NAMALWA (cell line): Measurements from ENCODE around the gene PLXNA4.
"Not testable (repeated sequence)": the region's sequence is repeated elsewhere in the genome, so short reads cannot be mapped to it uniquely, and the experiment has no call there.

Experiments used
- DNase-seq: peaks from one replicate; pipeline ENCODE4 v3.0.0-alpha.2; 2015; ENCODE audit warnings: low spot score

Gene PLXNA4

GRCh38 chr7:132575982-132576720 is at the start of gene PLXNA4:
TSS of gene PLXNA4 (minus strand) at chr7:132576470. CDS start at chr7:132508693, 67,777 bp downstream.
- DNase-seq = no peak

- no peak for DNase-seq
These were observed 49.4 kb upstream of the PLXNA4 start for GRCh38 chr7:132625651-132626050.

DNA sequence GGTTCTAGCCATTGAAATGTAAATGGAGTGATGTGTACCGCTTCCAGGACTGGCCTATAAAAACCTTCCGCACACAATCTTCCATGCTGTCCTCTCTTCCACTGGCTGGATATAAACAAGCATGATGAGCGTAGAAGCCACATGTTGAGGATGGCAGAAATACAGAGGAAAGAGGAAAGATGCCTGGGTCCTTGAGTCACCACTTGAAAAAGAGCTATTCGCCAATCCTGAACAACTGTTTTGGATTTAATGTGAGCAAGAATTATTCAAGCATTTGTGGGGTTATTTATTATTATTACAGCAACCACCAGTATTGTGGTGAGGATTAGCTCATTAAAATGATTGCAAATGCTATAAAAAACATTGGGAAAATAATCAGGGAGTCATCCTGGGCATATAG is 45.8 kb upstream of the PLXNA4 start:
- DNase-seq = no peak

- no peak for DNase-seq
These were observed 43.7 kb upstream of the PLXNA4 start for GRCh38 chr7:132619967-132620366.

- no peak for DNase-seq
These were observed 42.7 kb upstream of the PLXNA4 start for GRCh38 chr7:132618956-132619305.

GRCh38 chr7:132618271-132618955 is 42.1 kb upstream of the PLXNA4 start:
- no peak for DNase-seq

DNA sequence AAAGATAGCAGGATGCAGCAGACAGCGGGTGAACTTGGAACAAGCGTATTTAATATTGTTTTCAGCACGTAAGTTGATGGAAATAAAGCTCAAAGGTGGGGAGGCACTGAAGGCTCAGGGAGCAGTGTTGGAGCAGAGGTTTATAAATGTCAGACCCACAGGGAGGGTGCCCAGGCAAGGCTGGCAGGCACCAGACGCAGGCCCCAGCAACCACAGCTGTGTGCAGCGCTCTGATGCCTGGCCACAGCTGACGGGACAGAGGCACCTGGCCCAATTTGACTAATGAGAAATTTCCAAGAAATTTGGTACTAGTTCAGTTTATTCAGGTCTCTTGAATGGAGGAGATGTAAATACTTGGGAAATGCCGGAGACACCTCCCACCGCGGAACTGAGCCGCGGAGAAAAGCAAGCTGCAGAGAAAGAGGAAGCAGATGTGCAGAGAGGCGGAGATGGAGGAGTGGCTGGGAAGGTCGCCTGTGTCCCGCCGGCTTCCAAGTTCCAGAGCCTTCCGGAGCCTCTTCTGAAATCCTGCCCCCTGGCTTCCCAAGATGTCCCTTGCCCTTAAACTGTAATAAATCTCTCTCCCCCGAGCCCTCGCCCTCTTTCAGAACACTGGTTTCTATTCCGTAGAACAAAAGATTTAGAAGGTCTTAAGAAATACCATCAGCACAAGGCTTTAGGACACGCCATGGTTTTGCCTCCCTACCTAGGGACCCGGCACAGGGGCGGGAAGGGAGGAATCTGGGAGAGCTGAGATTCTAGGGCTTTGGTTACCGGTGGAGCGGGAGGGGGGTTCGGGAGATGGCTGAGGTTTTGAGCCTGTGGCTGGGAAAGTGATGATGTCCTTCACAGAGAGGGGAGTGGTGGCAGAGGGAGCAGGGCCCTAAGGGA is 38.4 kb upstream of the PLXNA4 start:
- no peak for DNase-seq

- DNase-seq = no peak
These were observed 37.5 kb upstream of the PLXNA4 start for GRCh38 chr7:132613737-132614136.

GRCh38 chr7:132610995-132611394 is 34.7 kb upstream of the PLXNA4 start:
- DNase-seq = no peak

GRCh38 chr7:132609906-132610520 is 33.7 kb upstream of the PLXNA4 start:
- DNase-seq = no peak

DNA sequence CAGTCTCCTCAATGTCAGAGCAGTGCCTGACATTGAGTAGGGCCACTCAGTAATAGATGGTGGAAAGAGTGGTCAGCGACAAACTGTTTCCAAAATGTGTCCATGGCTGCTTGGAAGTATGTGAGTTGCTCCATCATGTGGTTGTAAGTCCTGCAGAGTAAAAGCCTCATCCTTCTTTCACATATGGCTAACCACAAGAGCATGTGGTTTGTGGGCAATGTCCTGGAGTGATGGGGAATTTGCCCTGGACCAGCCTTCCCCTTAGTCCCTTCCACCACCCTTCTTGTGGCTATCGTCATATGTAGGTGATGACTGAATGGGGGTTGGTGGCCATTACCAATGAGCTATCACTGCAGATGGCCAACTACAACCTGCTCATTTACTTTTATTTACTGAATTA is 33.0 kb upstream of the PLXNA4 start:
- no peak for DNase-seq

DNA sequence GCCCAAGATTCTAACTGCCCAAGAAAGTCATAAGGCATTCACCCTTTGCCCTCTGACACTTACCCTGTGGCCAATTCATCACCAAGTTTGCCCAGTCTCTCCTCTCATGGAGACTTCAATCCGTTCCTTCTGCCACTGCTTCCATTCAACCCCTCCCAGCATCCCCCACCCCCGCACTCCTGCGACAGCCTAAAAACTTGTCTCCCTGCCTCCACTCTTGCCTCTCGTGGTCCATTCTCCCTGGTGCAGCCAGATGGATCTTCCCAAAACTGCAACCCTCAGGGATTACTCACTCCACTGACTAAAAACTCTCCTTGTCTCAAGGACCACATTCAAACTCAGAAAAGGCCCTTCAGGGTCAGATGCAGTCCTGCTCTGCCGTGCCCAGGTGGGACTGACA is 32.3 kb upstream of the PLXNA4 start:
- DNase-seq = no peak

GRCh38 chr7:132607656-132608055 is 31.4 kb upstream of the PLXNA4 start:
- no peak for DNase-seq

GRCh38 chr7:132604121-132604520 is 27.9 kb upstream of the PLXNA4 start:
- DNase-seq = no peak

- no peak for DNase-seq
These were observed 27.1 kb upstream of the PLXNA4 start for GRCh38 chr7:132603220-132603833.

DNA sequence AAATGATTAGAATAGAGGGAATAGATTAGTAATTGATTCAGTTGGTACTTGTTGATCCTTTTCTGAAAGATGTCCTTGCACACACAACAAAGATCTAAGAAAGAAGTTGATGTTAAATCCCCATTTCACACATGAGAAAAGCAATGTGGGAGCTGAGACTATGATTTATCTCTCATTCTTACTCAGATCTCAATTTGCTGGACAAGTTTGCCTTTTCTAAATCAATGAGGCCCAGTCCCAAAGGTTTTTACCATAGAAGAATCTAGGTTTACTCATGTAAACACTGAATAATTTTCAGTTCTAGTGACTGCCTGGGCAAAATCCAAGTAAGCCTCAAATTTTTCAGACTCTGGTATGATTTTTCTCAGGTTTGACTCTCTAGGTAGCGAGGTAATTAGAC is 25.5 kb upstream of the PLXNA4 start:
- DNase-seq = no peak

GRCh38 chr7:132596588-132596987 is 20.3 kb upstream of the PLXNA4 start:
- DNase-seq = no peak

- not testable (repeated sequence) for DNase-seq
These were observed 18.5 kb upstream of the PLXNA4 start for GRCh38 chr7:132594741-132595140.

- DNase-seq = no peak
These were observed 16.7 kb upstream of the PLXNA4 start for GRCh38 chr7:132592936-132593335.

GRCh38 chr7:132592231-132592920 is 16.1 kb upstream of the PLXNA4 start:
- no peak for DNase-seq

- DNase-seq = no peak
These were observed 13.9 kb upstream of the PLXNA4 start for GRCh38 chr7:132590162-132590561.
